ENCODE measurements around the gene PIK3R5. TPM values are rescaled to one million over a fixed set of nuclear protein-coding genes. Genes with fewer than 3 reads are reported as not detected.

Gene PIK3R5
- total RNA-seq, 4 donors from 2014 or later: 0.63 to 5.9 (median 2.9) TPM

DNA sequence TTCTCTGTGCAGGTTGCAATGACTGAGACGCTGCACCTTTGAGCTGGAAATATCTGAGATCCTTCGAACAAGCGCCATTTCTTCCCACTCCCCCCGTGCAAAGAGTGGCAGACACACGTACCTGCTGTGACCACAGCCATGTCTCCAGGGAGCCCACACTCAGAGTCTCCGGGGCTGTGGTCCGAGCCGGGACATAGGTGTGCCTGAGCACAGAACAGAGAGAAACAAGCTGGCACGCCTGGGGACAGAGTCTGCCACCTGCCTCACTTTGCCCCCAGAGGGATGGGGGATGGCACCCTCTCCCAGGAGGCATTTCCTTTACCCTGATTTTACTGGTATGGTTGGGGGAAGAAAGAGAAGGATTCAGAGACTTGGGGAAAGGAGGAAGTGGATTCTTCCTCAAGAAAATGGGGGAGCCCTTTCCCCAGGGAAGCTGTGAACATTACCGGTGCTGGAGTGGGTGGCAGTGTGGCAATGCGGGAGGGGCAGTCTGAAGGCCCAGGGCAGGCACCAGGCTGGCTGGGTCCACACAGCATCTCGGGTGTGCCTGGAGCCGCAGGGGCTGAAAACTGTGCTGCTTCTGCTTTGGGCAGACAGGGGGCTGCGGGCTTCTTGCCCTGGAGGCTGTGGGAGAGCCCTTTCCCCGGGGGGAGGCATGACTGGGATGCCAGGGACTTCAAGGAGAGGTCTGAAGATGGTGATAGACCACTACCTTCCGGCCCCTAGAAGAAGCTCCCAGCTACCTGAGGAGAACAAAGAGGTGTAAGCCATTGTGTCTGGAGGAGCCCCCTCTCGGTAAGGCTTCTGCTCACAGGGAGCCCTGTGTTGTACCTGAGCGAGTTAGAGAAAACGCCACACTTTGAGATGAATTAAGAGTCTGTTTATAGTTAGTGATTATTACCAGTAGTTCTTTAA is 91.4 kb downstream of the PIK3R5 start:
- DNase-seq (no peak), ATAC-seq (no peak)
- Histone ChIP-seq H3K4me1 (no peaks in the 10 kb centered on the region), H3K36me3 (no peaks in the 10 kb centered on the region), H3K27ac (no peak overlapping the region), H3K9me3 (no peaks in the 10 kb centered on the region), H3K4me3 (no peak overlapping the region), H3K27me3 (no peaks in the 10 kb centered on the region)
- TF ChIP-seq, protein P1, sequence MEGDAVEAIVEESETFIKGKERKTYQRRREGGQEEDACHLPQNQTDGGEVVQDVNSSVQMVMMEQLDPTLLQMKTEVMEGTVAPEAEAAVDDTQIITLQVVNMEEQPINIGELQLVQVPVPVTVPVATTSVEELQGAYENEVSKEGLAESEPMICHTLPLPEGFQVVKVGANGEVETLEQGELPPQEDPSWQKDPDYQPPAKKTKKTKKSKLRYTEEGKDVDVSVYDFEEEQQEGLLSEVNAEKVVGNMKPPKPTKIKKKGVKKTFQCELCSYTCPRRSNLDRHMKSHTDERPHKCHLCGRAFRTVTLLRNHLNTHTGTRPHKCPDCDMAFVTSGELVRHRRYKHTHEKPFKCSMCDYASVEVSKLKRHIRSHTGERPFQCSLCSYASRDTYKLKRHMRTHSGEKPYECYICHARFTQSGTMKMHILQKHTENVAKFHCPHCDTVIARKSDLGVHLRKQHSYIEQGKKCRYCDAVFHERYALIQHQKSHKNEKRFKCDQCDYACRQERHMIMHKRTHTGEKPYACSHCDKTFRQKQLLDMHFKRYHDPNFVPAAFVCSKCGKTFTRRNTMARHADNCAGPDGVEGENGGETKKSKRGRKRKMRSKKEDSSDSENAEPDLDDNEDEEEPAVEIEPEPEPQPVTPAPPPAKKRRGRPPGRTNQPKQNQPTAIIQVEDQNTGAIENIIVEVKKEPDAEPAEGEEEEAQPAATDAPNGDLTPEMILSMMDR (IDR thresholded peaks at IDR 0.05 in 4 of 5, conservative IDR thresholded peaks at IDR 0.05 in 1 of 5): no peak
- TF ChIP-seq POLR2A (IDR thresholded peaks at IDR 0.05): no peak
- in situ Hi-C loops (cut with MboI; ENCODE audit: low sequenced_read_pairs in 4 of 4): no loop called here
- intact Hi-C loops (cut with DNase I; ENCODE audit: low total_unique reads): no loop called here

GRCh38 chr17:8872705-8873435 is 92.6 kb downstream of the PIK3R5 start:
- H3K36me3 ChIP-seq: no peaks in the 10 kb centered on the region
- no peak for TF ChIP-seq POLR2A (IDR thresholded peaks at IDR 0.05)
- TF ChIP-seq, protein P1 (IDR thresholded peaks at IDR 0.05 in 4 of 5, conservative IDR thresholded peaks at IDR 0.05 in 1 of 5): no peak
- intact Hi-C loops (cut with DNase I; ENCODE audit: low total_unique reads): no loop called here
- no peak for DNase-seq
- no peak overlapping the region for H3K4me3 ChIP-seq
- H3K27me3 ChIP-seq: no peaks in the 10 kb centered on the region
- in situ Hi-C loops (cut with MboI; ENCODE audit: low sequenced_read_pairs in 4 of 4): no loop called here
- H3K9me3 ChIP-seq: no peaks in the 10 kb centered on the region
- no peak overlapping the region for H3K27ac ChIP-seq
- no peak for ATAC-seq
- H3K4me1 ChIP-seq: no peaks in the 10 kb centered on the region

GRCh38 chr17:8872036-8872704 is 93.3 kb downstream of the PIK3R5 start:
- no peaks in the 10 kb centered on the region for H3K9me3 ChIP-seq
- in situ Hi-C loops (cut with MboI; ENCODE audit: low sequenced_read_pairs in 4 of 4): no loop called here

GRCh38 chr17:8871081-8871581 is 94.4 kb downstream of the PIK3R5 start:
- no peak for DNase-seq
- in situ Hi-C loops (cut with MboI; ENCODE audit: low sequenced_read_pairs in 4 of 4): no loop called here
- Histone ChIP-seq H3K9me3 (no peaks in the 10 kb centered on the region), H3K27ac (no peak overlapping the region), H3K27me3 (no peaks in the 10 kb centered on the region), H3K4me1 (no peaks in the 10 kb centered on the region), H3K36me3 (no peaks in the 10 kb centered on the region), H3K4me3 (no peak overlapping the region)
- intact Hi-C loops (cut with DNase I; ENCODE audit: low total_unique reads): no loop called here
- TF ChIP-seq, protein P1 (IDR thresholded peaks at IDR 0.05 in 4 of 5, conservative IDR thresholded peaks at IDR 0.05 in 1 of 5): no peak
- no peak for TF ChIP-seq POLR2A (IDR thresholded peaks at IDR 0.05)
- no peak for ATAC-seq

More at GRCh38 chr17:8872036-8872704, 93.3 kb downstream of the PIK3R5 start:
- H3K27me3 ChIP-seq: no peaks in the 10 kb centered on the region
- TF ChIP-seq POLR2A (IDR thresholded peaks at IDR 0.05): no peak
- TF ChIP-seq, protein P1 (IDR thresholded peaks at IDR 0.05 in 4 of 5, conservative IDR thresholded peaks at IDR 0.05 in 1 of 5): no peak
- no peaks in the 10 kb centered on the region for H3K4me1 ChIP-seq
- DNase-seq: no peak
- ATAC-seq: no peak
- H3K36me3 ChIP-seq: no peaks in the 10 kb centered on the region
- intact Hi-C loops (cut with DNase I; ENCODE audit: low total_unique reads): no loop called here
- H3K27ac ChIP-seq: no peak overlapping the region
- no peak overlapping the region for H3K4me3 ChIP-seq
